NCI-H1694 (cell line): ENCODE results near the gene PEX26.
"Not testable (repeated sequence)": the region's sequence is repeated elsewhere in the genome, so short reads cannot be mapped to it uniquely, and the experiment has no call there.

Experiments used
- DNase-seq: peaks from one replicate; lab custom pipeline; 2025; lab: John Stamatoyannopoulos, UW

PEX26 gene

GRCh38 chr22:18096823-18097222, 19.0 kb downstream of the PEX26 start:
- no peak for DNase-seq

GRCh38 chr22:18100781-18101180, 23.0 kb downstream of the PEX26 start:
- DNase-seq: no peak

GRCh38 chr22:18101536-18101935, 23.7 kb downstream of the PEX26 start:
- no peak for DNase-seq

GRCh38 chr22:18103527-18104269, 25.9 kb downstream of the PEX26 start:
- no peak for DNase-seq

- no peak for DNase-seq
Observed at GRCh38 chr22:18104566-18104965, 26.8 kb downstream of the PEX26 start.

GRCh38 chr22:18105981-18106380, 28.2 kb downstream of the PEX26 start:
- DNase-seq: not testable (repeated sequence)

GRCh38 chr22:18106550-18107341, 29.0 kb downstream of the PEX26 start:
- not testable (repeated sequence) for DNase-seq

GRCh38 chr22:18108187-18108586, 30.4 kb downstream of the PEX26 start:
- no peak for DNase-seq

- no peak for DNase-seq
Observed at GRCh38 chr22:18109410-18110193, 31.8 kb downstream of the PEX26 start.

- DNase-seq: no peak
Observed at GRCh38 chr22:18110194-18110953, 32.6 kb downstream of the PEX26 start, which contains the start of gene TUBA8. Gene TUBA8, plus strand, starts transcription at chr22:18110809. Its CDS starts 57 bp downstream, at chr22:18110866.

GRCh38 chr22:18110954-18111758, 33.4 kb downstream of the PEX26 start:
- DNase-seq: no peak

GRCh38 chr22:18111759-18112330, 34.1 kb downstream of the PEX26 start:
- no peak for DNase-seq

GRCh38 chr22:18112440-18112839, 34.6 kb downstream of the PEX26 start:
- no peak for DNase-seq

GRCh38 chr22:18113680-18114394, 36.0 kb downstream of the PEX26 start:
- no peak for DNase-seq

- no peak for DNase-seq
Observed at GRCh38 chr22:18114495-18114894, 36.7 kb downstream of the PEX26 start.

- no peak for DNase-seq
Observed at GRCh38 chr22:18114976-18115652, 37.3 kb downstream of the PEX26 start.

GRCh38 chr22:18115906-18116371, 38.1 kb downstream of the PEX26 start:
- no peak for DNase-seq

- DNase-seq: no peak
Observed at GRCh38 chr22:18116634-18117033, 38.8 kb downstream of the PEX26 start.

GRCh38 chr22:18118345-18118915, 40.6 kb downstream of the PEX26 start:
- DNase-seq: no peak
